ENCODE measurements around the gene ASB9.
"Not testable (repeated sequence)": the region's sequence is repeated elsewhere in the genome, so short reads cannot be mapped to it uniquely, and the experiment has no call there.

The ASB9 gene

GRCh38 chrX:15269618-15270521, at the start of gene ASB9:
Gene ASB9 (minus strand): TSS chrX:15270083. CDS start chrX:15269874, 209 bp downstream.
- no peaks in the 10 kb centered on the region for H3K27me3 Mint-ChIP-seq (ENCODE audit: low read depth)
- no peaks in the 10 kb centered on the region for H3K36me3 Mint-ChIP-seq (ENCODE audit: low read depth)
- DNase-seq (ENCODE audit: low spot score): no peak
- H3K4me1 Mint-ChIP-seq (ENCODE audit: low read depth): peaks cover 4% of the 10 kb centered on the region
- no peak within 1 kb of the TSS for H3K27ac Mint-ChIP-seq
- H3K4me3 Mint-ChIP-seq: peak within 1 kb of the TSS; percentile 56
- H3K9me3 Mint-ChIP-seq: no peaks in the 10 kb centered on the region

- Mint-ChIP-seq H3K4me3 (no peak overlapping the region), H3K9me3 (no peaks in the 10 kb centered on the region), H3K27me3 (ENCODE audit: low read depth) (no peaks in the 10 kb centered on the region), H3K27ac (no peak overlapping the region), H3K4me1 (ENCODE audit: low read depth) (no peaks in the 10 kb centered on the region), H3K36me3 (ENCODE audit: low read depth) (peaks cover 16% of the 10 kb centered on the region)
- DNase-seq (ENCODE audit: low spot score): no peak
Measured at GRCh38 chrX:15319075-15319474, 49.2 kb upstream of the ASB9 start.

- Mint-ChIP-seq H3K36me3 (ENCODE audit: low read depth) (peaks cover 6% of the 10 kb centered on the region), H3K9me3 (no peaks in the 10 kb centered on the region), H3K27ac (no peak within 1 kb of the TSS), H3K27me3 (ENCODE audit: low read depth) (no peaks in the 10 kb centered on the region), H3K4me1 (ENCODE audit: low read depth) (no peaks in the 10 kb centered on the region), H3K4me3 (no peak within 1 kb of the TSS)
- no peak for DNase-seq (ENCODE audit: low spot score)
Measured at GRCh38 chrX:15315509-15315908, 45.6 kb upstream of the ASB9 start, which contains the start of gene ASB11. Gene ASB11 (minus strand): TSS chrX:15315640. CDS start chrX:15315605, 35 bp downstream.

GRCh38 chrX:15314472-15314871, 44.6 kb upstream of the ASB9 start:
- no peaks in the 10 kb centered on the region for H3K27me3 Mint-ChIP-seq (ENCODE audit: low read depth)
- H3K27ac Mint-ChIP-seq: no peak overlapping the region
- DNase-seq (ENCODE audit: low spot score): no peak
- H3K9me3 Mint-ChIP-seq: no peaks in the 10 kb centered on the region
- H3K4me3 Mint-ChIP-seq: no peak overlapping the region
- H3K36me3 Mint-ChIP-seq (ENCODE audit: low read depth): peaks cover 3% of the 10 kb centered on the region
- H3K4me1 Mint-ChIP-seq (ENCODE audit: low read depth): no peaks in the 10 kb centered on the region

GRCh38 chrX:15311119-15311518, 41.2 kb upstream of the ASB9 start:
- Mint-ChIP-seq H3K4me1 (ENCODE audit: low read depth) (no peaks in the 10 kb centered on the region), H3K27ac (no peak overlapping the region), H3K36me3 (ENCODE audit: low read depth) (no peaks in the 10 kb centered on the region), H3K27me3 (ENCODE audit: low read depth) (no peaks in the 10 kb centered on the region), H3K4me3 (no peak overlapping the region), H3K9me3 (no peaks in the 10 kb centered on the region)
- DNase-seq (ENCODE audit: low spot score): no peak

- no peaks in the 10 kb centered on the region for H3K27me3 Mint-ChIP-seq (ENCODE audit: low read depth)
- H3K36me3 Mint-ChIP-seq (ENCODE audit: low read depth): no peaks in the 10 kb centered on the region
- H3K27ac Mint-ChIP-seq: no peak overlapping the region
- no peak overlapping the region for H3K4me3 Mint-ChIP-seq
- H3K9me3 Mint-ChIP-seq: no peaks in the 10 kb centered on the region
- DNase-seq (ENCODE audit: low spot score): no peak
- H3K4me1 Mint-ChIP-seq (ENCODE audit: low read depth): no peaks in the 10 kb centered on the region
Measured at GRCh38 chrX:15310117-15310516, 40.2 kb upstream of the ASB9 start.

GRCh38 chrX:15305899-15306298, 36.0 kb upstream of the ASB9 start:
- H3K27ac Mint-ChIP-seq: not testable (repeated sequence)

GRCh38 chrX:15301924-15302323, 32.0 kb upstream of the ASB9 start:
- Mint-ChIP-seq H3K9me3 (no peaks in the 10 kb centered on the region), H3K36me3 (ENCODE audit: low read depth) (no peaks in the 10 kb centered on the region), H3K4me1 (ENCODE audit: low read depth) (no peaks in the 10 kb centered on the region), H3K27me3 (ENCODE audit: low read depth) (no peaks in the 10 kb centered on the region), H3K27ac (no peak overlapping the region), H3K4me3 (no peak overlapping the region)
- DNase-seq (ENCODE audit: low spot score): peak; percentile 27

More at GRCh38 chrX:15305899-15306298, 36.0 kb upstream of the ASB9 start:
- not testable (repeated sequence) for H3K27me3 Mint-ChIP-seq (ENCODE audit: low read depth); H3K9me3 Mint-ChIP-seq; DNase-seq (ENCODE audit: low spot score); H3K4me1 Mint-ChIP-seq (ENCODE audit: low read depth); H3K4me3 Mint-ChIP-seq; H3K36me3 Mint-ChIP-seq (ENCODE audit: low read depth)

DNA sequence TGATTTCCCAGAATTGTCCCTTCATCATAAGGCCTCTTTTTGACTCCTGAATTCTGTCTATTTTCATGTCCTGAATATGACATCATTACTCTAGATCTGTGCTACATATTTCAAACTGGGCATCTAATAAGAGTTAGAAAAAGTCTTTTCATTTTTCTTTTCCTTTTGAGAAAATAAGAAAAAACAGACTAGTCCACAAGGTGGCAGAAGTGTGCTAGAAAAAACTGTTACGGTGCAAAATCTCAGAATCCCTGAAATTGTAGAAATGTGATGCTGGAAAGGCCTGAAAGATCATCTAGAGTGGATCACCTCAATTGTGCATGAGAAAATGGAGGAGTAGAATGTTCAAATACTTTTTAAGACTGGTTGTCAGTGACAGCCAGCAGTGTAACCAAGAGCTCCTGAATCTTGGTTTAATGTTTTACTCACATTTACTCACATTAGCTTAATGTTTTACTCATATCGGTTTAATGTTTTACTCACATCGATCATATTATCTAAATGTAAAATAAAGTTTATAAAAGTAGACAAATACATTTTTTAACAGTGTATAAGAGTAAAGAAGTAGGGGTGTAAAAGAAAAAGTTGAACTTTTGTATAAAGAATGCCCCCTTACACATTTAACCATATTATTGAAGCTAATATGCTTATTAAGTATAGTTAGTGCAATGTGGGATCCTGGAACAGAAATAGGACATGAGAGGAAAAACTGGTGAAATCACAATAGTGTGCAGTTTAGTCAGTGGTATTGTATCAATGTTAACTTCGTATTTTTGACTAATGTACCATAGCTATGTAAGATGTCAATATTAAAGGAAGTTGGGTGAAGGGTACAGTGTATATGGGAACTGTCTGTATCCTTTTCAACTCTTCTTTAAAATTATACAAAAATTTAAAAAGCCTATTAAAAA, 30.3 kb upstream of the ASB9 start:
- Mint-ChIP-seq H3K4me1 (ENCODE audit: low read depth) (no peaks in the 10 kb centered on the region), H3K27me3 (ENCODE audit: low read depth) (no peaks in the 10 kb centered on the region), H3K36me3 (ENCODE audit: low read depth) (no peaks in the 10 kb centered on the region), H3K27ac (no peak overlapping the region), H3K4me3 (no peak overlapping the region), H3K9me3 (no peaks in the 10 kb centered on the region)
- DNase-seq (ENCODE audit: low spot score): no peak

- no peaks in the 10 kb centered on the region for H3K27me3 Mint-ChIP-seq (ENCODE audit: low read depth)
- DNase-seq (ENCODE audit: low spot score): no peak
- no peaks in the 10 kb centered on the region for H3K36me3 Mint-ChIP-seq (ENCODE audit: low read depth)
- no peaks in the 10 kb centered on the region for H3K4me1 Mint-ChIP-seq (ENCODE audit: low read depth)
- H3K9me3 Mint-ChIP-seq: no peaks in the 10 kb centered on the region
- no peak overlapping the region for H3K27ac Mint-ChIP-seq
- no peak overlapping the region for H3K4me3 Mint-ChIP-seq
Measured at GRCh38 chrX:15298780-15299179, 28.9 kb upstream of the ASB9 start.

GRCh38 chrX:15298201-15298600, 28.3 kb upstream of the ASB9 start:
- Mint-ChIP-seq H3K27me3 (ENCODE audit: low read depth) (no peaks in the 10 kb centered on the region), H3K4me1 (ENCODE audit: low read depth) (no peaks in the 10 kb centered on the region), H3K27ac (no peak overlapping the region), H3K36me3 (ENCODE audit: low read depth) (no peaks in the 10 kb centered on the region), H3K4me3 (no peak overlapping the region), H3K9me3 (no peaks in the 10 kb centered on the region)
- DNase-seq (ENCODE audit: low spot score): no peak

- Mint-ChIP-seq H3K4me1 (ENCODE audit: low read depth) (no peaks in the 10 kb centered on the region), H3K36me3 (ENCODE audit: low read depth) (no peaks in the 10 kb centered on the region), H3K27ac (no peak overlapping the region), H3K27me3 (ENCODE audit: low read depth) (no peaks in the 10 kb centered on the region), H3K4me3 (no peak overlapping the region), H3K9me3 (no peaks in the 10 kb centered on the region)
- DNase-seq (ENCODE audit: low spot score): no peak
Measured at GRCh38 chrX:15293451-15293850, 23.6 kb upstream of the ASB9 start.

DNA sequence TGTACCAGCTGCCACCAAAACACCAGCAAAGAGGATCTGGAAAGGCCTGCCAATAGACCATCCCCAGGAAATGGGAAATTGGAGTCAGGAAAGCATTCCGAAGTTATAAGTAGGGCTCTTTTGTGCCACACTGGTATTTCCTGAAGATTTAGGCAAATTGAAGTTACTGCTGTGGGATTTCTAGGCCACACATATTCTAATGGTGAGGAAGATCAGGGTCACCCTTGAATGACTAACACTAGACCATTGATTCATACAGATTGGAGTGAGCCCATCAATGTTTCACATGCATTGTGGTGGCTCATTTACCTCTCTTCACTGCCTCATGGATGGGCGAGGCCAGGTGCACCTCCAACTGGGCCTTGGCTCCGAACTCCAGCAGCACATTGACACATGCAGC, 23.0 kb upstream of the ASB9 start:
- DNase-seq (ENCODE audit: low spot score): no peak
- no peaks in the 10 kb centered on the region for H3K9me3 Mint-ChIP-seq
- H3K27ac Mint-ChIP-seq: no peak overlapping the region
- H3K27me3 Mint-ChIP-seq (ENCODE audit: low read depth): no peaks in the 10 kb centered on the region
- H3K4me1 Mint-ChIP-seq (ENCODE audit: low read depth): no peaks in the 10 kb centered on the region
- no peaks in the 10 kb centered on the region for H3K36me3 Mint-ChIP-seq (ENCODE audit: low read depth)
- H3K4me3 Mint-ChIP-seq: no peak overlapping the region

DNA sequence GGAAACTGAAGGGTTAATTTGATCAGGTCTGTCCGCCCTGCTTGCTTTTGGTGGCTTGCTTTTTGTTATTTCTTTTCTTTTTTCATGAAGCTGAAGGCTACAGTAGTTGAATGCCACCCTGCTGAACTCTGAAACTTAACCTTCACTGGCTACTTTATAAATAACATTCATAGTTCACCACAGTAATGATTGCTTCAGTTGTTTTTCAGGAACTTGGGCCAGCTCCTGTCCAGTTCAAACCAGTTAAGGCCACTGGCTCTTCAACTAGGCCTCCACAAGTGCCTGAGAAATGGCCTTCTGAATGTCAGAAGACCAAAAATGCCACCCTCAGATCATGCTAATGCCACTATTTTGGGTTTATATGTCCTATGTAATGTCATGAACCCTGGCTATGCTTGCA, 7.7 kb upstream of the ASB9 start:
- no peak overlapping the region for H3K4me3 Mint-ChIP-seq
- H3K27ac Mint-ChIP-seq: no peak overlapping the region
- no peak for DNase-seq (ENCODE audit: low spot score)
- H3K4me1 Mint-ChIP-seq (ENCODE audit: low read depth): no peaks in the 10 kb centered on the region
- peaks cover 4% of the 10 kb centered on the region for H3K27me3 Mint-ChIP-seq (ENCODE audit: low read depth)
- H3K36me3 Mint-ChIP-seq (ENCODE audit: low read depth): no peaks in the 10 kb centered on the region
- no peaks in the 10 kb centered on the region for H3K9me3 Mint-ChIP-seq

Data from T-helper 2 cell treated with Interferon-gamma antibody and Interleukin-4, amounts not matched to agents 5 μg/mL and 100 μg/mL, for 36 hours (primary cell).